NCI-H1105 (cell line): ENCODE data around the gene OSBPL5.
"Not testable (repeated sequence)": the region's sequence is repeated elsewhere in the genome, so short reads cannot be mapped to it uniquely, and the experiment has no call there.

Experiments
- DNase-seq: peaks from one replicate; lab custom pipeline; 2025; lab: John Stamatoyannopoulos, UW

OSBPL5 gene

GRCh38 chr11:3121416-3121815 lies 43.7 kb downstream of the OSBPL5 start:
- DNase-seq, result no peak

- no peak for DNase-seq
Measured at GRCh38 chr11:3120071-3120792, 44.9 kb downstream of the OSBPL5 start.

GRCh38 chr11:3119141-3119821 lies 45.8 kb downstream of the OSBPL5 start:
- no peak for DNase-seq

- DNase-seq, result no peak
Measured at GRCh38 chr11:3115321-3115720, 49.8 kb downstream of the OSBPL5 start.

GRCh38 chr11:3113661-3114060 lies 51.4 kb downstream of the OSBPL5 start:
- DNase-seq, result not testable (repeated sequence)

- DNase-seq, result no peak
Measured at GRCh38 chr11:3111919-3112690, 53.0 kb downstream of the OSBPL5 start.

- no peak for DNase-seq
Measured at GRCh38 chr11:3111466-3111865, 53.6 kb downstream of the OSBPL5 start.

GRCh38 chr11:3109921-3110706 lies 55.0 kb downstream of the OSBPL5 start:
- peak; percentile 10 for DNase-seq

GRCh38 chr11:3109434-3109833 lies 55.7 kb downstream of the OSBPL5 start:
- DNase-seq, result no peak

GRCh38 chr11:3108183-3108721 lies 56.9 kb downstream of the OSBPL5 start:
- DNase-seq, result no peak

GRCh38 chr11:3107608-3108182 lies 57.4 kb downstream of the OSBPL5 start:
- no peak for DNase-seq

- no peak for DNase-seq
Measured at GRCh38 chr11:3106736-3107524, 58.2 kb downstream of the OSBPL5 start.

GRCh38 chr11:3105791-3106735 lies 59.0 kb downstream of the OSBPL5 start:
- DNase-seq, result no peak

- DNase-seq, result no peak
Measured at GRCh38 chr11:3104961-3105790, 59.9 kb downstream of the OSBPL5 start.

- no peak for DNase-seq
Measured at GRCh38 chr11:3104051-3104714, 60.9 kb downstream of the OSBPL5 start.

- no peak for DNase-seq
Measured at GRCh38 chr11:3103076-3103475, 62.0 kb downstream of the OSBPL5 start.

GRCh38 chr11:3102641-3102921 lies 62.5 kb downstream of the OSBPL5 start:
- no peak for DNase-seq

GRCh38 chr11:3101921-3102640 lies 63.0 kb downstream of the OSBPL5 start:
- no peak for DNase-seq
